NCI-H1105 treated with DMSO at 0.1 percent for 48 hours (cell line): Measurements from ENCODE around the gene DGUOK.
"Not testable (repeated sequence)": the region's sequence is repeated elsewhere in the genome, so short reads cannot be mapped to it uniquely, and the experiment has no call there.

Experiments used
- DNase-seq: peaks from one replicate; lab custom pipeline; 2025; lab: John Stamatoyannopoulos, UW

Gene DGUOK

DNA sequence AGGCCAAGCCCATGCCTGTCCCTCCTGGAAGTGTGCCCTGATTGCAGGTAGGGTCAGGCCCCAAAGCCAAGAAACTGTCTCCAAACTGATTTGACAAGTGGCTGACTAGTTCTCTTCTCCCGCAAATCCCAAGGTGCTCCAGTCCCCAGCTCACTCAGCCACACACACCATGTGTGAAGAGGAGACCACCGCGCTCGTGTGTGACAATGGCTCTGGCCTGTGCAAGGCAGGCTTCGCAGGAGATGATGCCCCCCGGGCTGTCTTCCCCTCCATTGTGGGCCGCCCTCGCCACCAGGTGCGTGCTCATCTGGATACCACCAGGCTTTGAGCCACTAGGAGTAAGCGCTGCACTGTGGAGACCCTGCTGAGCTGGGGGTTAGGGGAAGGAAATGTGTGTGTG lies 25.5 kb upstream of the DGUOK start:
- DNase-seq = no peak

DNA sequence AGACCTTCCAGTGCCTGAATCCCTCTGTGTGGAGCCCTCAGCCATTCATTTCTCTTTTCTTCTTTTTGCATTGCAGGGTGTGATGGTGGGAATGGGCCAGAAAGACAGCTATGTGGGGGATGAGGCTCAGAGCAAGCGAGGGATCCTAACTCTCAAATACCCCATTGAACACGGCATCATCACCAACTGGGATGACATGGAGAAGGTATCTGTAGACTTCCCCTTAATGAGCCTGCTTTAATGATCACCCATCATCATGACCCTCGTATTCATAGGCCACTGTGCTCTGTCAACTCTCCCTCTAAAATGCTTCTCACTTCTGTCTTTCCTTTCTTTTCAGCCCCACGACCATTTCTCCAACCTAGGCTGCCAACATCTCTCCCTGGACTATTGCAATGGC lies 24.4 kb upstream of the DGUOK start:
- no peak for DNase-seq

DNA sequence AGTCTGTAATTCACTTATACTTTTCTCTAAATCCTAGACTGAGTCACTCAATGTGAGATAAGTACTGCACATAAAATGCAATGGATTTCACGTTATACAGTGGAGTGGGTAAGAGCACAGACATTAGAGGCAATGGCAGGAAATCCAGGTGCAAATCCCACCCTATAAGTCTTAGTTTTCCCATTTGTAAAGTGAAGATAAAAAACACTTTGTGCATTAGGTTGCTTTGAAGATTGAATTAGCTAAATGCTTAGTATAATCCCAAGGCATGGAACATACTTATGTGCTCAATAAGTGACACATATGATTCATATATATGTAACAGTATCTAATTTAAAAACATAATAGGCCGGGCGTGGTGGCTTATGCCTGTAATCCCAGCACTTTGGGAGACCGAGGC lies 23.4 kb upstream of the DGUOK start:
- DNase-seq = no peak

DNA sequence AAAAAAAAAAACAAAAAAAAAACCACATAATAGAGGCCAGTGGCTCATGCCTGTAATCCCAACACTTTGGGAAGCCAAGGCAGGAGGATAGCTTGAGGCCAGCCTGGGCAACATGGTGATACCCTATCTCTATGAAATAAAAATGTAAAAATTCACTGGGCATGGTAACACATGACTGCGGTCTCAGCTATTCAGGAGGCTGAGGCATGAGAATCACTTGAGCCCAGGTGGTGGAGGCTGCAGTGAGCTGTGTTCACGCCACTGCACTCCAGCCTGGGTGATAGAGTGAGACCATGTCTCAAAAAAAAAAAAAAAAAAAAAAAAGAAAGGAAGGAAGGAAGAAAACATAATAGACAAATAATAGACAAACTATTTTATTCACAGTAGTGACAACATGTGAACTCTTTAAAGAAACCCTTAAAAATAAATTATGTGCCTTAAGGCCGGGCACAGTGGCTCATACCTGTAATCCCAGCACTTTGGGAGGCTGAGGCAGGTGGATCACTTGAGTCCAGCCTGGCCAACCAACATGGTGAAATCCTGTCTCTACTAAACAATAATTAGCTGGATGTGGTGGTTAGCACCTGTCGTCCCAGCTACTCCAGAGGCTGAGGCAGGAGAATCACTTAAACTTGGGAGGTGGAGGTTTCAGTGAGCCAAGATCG lies 22.6 kb upstream of the DGUOK start:
- not testable (repeated sequence) for DNase-seq

DNA sequence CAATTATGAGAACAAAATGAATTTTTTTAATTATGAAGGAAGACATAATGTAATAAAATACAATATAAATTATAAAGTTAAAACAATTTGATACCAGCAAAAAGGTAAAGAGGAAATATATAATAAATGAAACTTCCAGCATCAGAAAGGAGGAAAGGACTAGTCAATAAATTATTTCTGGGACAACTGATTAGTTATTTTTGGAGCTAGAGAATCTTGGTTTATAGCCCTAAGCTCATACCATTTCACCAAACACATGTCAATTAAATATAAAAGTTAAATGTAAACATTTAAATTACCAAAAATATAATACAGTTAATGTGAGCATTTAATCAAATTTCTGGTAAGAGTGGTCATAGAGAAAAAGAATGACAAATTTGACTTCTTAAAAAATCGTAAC lies 21.7 kb upstream of the DGUOK start:
- DNase-seq = no peak

DNA sequence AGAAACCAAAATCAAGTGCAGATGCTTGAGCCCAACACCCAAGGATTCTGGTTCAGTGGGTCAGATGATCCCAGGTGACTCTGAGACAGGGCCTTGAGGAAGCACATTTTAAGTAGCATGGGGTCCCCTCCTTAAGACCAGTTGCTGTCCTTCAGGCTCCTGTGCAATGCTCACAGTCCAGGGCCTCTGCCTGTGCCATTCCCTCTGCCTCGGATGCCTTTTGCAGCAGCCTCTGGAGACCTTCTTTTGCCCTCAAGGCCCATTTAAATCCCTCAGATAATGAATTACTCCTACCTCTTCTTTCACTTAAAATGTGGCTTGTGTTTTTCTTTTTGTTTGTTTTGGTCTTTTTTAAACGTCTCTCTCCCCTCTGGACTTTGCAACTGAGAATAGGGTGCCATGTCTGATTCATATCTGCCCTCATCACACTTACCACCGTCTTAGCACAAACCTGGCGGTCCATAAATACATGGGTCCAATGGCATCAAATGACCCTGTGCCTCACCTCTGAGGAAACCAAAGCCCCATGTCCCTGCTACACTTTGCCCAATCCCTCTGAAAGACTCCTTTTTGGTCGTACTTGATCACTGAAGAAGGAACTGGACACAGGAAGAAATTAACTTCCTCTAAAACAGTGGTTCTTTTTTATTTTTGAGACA lies 19.7 kb upstream of the DGUOK start:
- no peak for DNase-seq

DNA sequence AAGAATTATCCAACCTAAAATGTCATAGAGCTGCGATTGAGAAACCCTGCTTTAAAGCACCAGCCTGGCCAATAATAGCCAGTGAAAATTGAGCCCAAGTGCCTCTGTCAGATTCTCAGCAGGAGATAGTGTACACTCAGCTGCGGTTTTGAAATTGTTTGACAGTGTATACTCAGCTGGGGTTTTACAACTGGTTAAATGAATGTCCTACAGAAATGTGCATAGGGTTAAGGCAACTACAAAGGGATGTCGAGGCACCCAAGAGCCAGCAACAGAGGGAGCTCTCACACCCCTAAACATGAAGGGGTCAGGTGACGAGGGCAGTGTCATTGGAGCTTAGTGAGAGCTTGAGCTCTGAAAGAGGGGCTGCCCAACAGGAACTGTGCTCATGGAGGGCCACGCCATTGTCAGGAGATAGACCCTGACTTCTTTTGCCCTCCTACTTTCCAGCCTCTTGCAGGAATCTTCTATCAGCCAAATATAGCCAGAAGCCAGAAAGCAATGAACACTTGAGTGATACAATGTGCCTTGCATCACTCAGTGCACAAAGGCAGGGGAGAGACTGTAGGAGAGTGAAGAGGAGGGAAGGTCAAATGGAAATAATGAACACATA lies 18.7 kb upstream of the DGUOK start:
- DNase-seq = peak; percentile 22

DNA sequence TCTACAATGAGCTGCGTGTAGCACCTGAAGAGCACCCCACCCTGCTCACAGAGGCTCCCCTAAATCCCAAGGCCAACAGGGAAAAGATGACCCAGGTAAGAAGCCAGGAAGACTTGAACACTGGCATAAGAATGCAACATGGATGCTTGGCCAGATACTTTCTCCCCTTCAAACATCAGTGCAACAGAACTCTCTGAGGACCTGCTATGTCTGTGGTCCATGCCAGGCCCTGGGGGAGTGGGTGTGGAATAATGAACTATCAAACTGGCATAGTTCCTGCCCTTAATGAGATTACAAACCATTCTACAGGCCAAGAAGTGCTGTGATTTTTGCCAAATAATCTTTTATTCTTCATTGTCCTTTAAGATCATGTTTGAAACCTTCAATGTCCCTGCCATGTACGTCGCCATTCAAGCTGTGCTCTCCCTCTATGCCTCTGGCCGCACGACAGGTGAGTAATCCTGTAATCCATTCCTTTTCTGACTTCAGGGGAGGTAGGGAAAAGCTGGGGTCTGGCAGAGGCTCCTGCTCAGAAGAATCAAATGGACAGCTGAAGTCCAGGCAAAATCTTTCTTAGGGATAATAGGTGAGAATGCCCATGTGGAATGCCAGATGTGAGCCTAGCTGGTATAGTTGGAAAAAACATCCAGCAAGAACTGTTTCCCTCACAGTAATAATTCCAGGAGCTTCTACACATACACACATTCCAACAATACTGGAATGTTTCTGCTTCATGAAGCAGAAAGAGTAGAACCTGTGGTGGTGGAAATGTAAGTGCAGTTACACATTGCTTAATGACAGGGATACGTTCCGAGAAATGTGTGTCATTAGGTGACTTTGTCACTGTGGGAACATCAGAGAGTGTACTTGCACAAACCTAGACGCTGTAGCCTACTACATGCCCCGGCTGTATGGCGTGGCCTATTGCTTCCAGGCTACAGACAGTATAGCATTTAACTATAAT lies 17.7 kb upstream of the DGUOK start:
- no peak for DNase-seq

DNA sequence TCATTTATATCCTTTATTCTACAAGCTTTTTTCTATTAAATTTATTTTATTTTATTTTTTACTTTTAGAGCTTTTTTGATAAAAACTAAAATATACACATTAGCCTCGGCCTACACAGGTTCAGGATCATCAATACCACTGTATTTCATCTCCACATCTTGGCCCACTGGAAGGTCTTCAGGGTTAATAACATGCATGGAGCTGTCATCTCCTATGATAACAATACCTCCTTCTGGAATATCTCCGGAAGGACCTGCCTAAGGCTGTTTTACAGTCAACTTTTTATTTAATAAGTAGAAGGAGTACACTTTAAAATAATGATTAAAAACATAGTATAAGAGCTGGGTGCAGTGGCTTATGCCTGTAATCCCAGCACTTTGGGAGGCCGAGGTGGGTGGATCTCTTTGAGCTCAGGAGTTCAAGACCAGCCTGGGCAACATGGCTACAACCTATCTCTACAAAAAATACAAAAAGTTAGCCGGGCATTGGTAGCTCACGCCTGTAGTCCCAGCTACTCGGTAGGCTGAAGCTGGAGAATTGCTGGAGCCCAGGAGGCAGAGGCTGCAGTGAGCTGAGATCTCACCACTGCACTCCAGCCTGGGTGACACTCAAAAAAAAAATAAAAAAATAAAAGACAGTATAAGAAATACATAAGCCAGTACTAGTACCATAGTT lies 15.7 kb upstream of the DGUOK start:
- DNase-seq = no peak

DNA sequence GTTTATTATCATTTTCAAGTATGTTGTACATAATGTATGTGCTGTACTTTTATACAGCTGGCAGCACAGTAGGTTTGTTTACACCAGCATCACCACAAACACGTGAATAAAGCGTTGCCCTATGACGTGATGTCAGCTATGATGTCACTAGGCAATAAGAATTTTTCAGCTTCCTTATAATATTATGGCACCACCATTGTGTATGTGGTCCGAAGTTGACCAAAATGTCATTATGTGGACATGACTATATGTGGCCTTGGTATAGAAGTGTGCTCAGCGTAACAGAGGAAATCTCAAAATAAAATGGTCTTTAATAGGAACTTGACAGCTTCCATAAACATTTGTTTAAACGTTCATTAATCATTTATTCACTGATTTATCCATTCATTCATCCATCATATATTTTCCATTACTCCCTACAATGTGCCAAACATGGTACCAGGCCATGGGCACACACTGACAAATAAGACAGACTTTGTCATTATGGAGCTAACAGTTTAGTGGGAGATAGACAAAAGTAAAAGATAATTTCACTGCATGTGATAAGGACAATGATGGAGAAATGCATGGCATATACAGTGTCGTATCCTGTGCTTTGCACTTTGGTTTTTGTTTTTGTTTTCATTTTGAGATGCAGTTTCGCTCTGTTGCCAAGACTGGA lies 15.0 kb upstream of the DGUOK start:
- DNase-seq = no peak

DNA sequence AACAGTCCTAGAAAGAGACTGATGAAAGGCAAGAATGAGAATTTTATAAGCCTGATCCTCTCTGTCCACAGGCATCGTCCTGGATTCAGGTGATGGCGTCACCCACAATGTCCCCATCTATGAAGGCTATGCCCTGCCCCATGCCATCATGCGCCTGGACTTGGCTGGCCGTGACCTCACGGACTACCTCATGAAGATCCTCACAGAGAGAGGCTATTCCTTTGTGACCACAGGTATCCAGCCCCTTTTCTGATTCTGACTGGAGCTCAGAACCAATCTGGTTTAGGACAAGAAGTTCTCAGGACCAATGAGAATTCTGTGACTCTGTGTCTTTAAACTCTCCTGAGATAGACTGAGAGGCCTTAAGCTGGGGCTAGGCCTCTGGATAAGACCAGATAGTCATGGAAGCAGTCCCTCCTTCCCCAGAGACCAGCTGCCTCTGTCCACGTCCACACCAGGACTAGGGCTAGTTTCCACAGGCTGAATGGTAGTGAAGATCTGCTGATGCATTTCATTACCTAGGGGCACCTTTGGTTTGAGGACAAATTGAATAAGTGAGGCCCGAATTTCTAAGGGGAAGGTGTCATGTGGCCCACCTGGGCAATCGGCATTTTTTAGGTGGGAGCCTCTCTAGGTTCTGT lies 13.1 kb upstream of the DGUOK start:
- no peak for DNase-seq

DNA sequence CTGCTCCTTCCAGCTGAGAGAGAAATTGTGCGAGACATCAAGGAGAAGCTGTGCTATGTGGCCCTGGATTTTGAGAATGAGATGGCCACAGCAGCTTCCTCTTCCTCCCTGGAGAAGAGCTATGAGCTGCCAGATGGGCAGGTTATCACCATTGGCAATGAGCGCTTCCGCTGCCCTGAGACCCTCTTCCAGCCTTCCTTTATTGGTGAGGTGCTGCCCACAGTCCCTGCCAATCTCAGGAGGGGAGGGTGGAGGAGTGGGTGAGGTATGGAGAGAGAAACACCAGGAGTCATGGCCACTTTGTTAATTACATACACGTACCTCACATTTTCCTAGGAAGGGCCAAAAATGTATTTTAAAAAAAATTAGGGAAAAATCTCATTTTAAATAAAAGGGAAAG lies 12.0 kb upstream of the DGUOK start:
- no peak for DNase-seq

DNA sequence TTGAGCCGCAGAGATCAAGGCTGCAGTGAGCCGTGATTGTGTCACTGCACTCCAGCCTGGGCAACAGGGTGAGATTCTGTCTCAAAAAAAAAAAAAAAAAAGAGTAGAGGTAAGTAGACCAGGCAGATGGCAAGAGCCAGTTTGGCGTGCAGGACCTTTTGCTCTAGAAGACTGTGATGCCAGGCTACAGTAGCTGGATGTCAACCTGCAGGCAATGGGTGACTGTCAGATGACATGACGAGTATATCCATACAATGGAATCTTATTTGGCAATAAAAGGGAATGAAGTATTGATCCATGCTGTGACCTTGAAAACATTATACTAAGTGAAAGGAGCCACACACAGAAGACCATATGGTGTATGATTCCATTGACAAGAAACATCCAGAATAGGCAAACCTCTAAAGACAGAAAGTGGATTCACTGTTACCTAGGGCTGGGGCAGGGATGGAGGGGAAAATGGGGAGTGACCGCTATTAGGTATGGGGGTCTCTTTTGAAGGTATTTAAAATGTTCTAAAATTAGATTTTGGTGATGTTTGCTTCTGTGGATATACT lies 11.2 kb upstream of the DGUOK start:
- no peak for DNase-seq

DNA sequence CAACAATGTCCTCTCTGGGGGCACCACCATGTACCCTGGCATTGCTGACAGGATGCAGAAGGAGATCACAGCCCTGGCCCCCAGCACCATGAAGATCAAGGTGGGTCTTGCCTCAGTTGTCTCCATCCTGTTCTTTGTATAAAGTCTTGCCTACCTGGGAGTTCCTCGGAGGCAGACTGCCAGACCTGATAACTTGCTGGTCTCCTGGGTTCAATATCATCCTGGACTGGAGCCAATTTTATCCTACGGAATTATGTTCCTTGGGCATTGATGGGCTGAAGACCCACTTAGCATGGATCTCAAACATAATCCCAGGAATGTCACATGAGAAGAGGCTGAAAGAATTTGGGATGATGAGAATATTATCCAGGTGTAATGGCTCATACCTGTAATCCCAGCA lies 10.0 kb upstream of the DGUOK start:
- no peak for DNase-seq

DNA sequence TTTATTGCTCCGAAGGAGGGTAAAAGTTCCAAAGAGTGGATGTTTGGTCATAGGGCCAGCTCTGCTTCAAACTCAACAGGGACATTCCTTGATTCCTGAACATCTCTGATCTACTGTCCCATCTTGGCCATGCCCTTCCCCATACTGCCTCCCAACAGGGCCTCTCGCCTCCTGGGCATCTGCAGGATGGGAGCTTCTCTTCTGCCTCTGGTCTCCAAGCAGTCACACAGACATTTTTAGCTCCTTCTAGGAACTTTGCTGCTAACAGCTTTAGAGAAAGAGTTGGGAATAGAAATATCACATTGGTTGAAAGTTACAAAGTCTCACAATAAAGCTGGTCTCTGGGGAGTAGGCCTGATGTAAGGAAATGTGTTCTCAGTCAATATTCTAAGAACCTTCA lies 9.4 kb upstream of the DGUOK start:
- no peak for DNase-seq

DNA sequence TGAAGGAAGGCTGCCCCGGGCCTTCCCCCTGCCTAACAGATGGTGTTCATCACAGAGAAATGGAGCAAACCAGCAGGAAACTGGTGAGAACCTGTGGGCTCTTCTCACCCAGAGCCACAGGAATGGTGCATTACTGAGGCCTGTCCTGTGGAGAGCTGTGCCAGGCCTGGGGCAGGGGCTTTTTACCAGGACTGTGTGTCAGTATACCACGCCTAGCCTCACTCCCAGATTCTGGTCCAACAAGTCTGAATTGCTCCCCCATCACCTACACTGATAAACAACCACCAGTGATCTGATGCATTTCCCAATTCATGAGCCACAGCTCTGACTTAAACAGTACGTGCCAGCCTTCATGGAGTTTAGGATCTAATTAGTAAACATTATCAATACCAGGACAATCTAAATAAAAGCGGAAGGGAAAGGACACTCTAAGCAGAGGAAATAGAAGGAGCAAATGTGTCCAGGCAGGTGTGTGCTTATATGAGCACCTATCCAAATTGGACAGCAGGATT lies 8.9 kb upstream of the DGUOK start:
- no peak for DNase-seq

DNA sequence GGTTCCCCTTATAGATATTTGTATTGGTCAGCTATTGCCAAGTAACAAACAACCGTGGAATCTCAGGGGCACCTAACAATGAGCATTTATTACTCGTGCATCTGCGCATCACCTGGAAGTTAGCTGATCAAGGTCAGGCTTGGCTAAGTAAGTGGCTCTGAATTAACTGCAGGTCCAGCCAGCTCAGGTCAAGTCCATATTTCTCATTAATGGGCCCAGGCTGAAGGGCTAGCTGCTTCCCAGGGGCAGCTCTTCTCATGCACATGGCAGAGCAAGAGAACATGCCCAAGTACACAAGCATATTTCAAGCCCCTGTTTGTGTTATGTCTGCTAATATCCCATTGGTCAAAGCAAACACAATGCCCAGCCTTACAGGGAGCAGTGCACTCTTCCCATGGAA lies 7.8 kb upstream of the DGUOK start:
- no peak for DNase-seq

DNA sequence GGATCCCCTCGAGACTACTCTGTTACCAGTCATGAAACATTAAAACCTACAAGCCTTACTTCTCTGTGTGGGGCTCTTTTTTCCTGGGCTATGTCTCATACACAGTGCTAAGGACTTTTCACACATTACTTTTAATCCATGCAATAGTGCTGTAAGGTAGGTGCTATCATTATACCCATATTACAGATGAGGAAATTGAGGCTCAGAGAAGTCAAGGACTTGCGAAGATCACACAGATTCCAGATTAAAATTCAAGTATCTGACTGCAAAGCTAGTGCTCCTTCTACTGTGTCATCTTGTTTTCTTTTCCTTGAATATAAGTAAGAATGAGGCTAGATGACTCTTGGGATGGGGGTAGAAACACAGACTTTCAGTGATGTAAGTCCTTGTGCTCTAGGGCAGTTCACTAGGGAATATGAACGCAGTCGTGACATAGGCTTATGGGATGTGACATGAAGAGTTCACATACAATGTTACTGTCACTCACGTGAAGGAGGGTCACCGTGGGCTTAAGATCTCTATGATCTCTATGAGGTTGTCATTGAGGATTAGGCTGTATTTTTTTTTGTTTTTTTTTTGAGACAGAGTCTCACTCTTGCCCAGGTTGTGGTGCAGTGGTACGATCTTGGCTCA lies 7.0 kb upstream of the DGUOK start:
- no peak for DNase-seq

DNA sequence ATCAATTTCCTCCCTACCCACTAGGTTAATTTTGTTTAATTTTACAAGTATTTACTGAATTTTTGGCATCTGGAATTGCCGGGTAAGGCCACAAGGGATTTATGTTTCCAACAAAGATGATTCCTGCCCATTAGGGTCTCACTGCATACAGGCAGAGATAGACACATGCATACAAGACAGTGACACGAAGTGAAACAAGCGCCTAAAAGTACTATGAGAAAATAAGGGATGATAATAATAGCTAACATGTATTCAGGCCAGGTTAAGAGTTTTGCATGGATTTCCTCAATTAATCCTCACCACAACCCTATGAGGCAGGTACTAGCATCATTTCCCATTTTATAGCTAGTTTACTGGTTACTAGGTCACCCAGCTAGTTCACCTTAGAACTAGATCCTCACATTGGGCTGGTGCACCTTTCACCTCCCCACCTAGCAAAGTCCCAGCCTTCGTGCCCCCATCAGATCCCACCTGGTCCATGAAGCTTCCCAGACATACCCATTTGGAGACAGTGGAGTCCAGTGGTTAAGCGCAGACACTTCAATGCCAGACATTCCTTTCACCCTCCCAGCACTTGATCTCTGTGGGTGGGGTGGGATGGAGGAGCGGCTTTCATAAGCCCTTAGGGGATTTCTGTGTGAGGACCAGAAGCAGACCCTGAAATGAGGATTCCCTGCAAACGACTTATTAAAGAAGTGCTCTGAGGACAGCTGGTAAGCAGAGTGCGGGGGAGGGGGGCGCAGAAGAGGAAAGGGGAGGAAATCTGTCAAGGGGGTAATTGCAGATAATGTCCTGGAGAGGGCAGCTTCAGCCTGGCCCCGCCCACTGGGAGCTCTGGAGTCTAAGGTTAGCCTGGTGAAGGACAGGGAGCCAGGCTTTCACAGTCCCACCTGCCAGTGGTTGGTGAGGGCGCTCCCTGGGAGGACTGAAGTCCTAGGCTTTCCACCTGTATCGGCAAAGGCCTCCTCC lies 5.8 kb upstream of the DGUOK start:
- DNase-seq = no peak
